Measurements from ENCODE around the gene CYP11A1.

Gene CYP11A1

GRCh38 chr15:74367296-74367854 lies at the start of gene CYP11A1:
Gene CYP11A1 (minus strand): TSS chr15:74367646. CDS start chr15:74367585, 61 bp downstream.
- DNase-seq (ENCODE audit: low read depth) = no peak

- DNase-seq (ENCODE audit: low read depth) = no peak
Measured at GRCh38 chr15:74417225-74417624, 49.8 kb upstream of the CYP11A1 start.

GRCh38 chr15:74415966-74416916 lies 48.8 kb upstream of the CYP11A1 start:
- no peak for DNase-seq (ENCODE audit: low read depth)

GRCh38 chr15:74414603-74415338 lies 47.3 kb upstream of the CYP11A1 start:
- DNase-seq (ENCODE audit: low read depth) = no peak

- DNase-seq (ENCODE audit: low read depth) = no peak
Measured at GRCh38 chr15:74414081-74414580, 46.7 kb upstream of the CYP11A1 start.

- DNase-seq (ENCODE audit: low read depth) = no peak
Measured at GRCh38 chr15:74413350-74414080, 46.1 kb upstream of the CYP11A1 start.

- DNase-seq (ENCODE audit: low read depth) = no peak
Measured at GRCh38 chr15:74412159-74412558, 44.7 kb upstream of the CYP11A1 start.

GRCh38 chr15:74411686-74412085 lies 44.2 kb upstream of the CYP11A1 start:
- no peak for DNase-seq (ENCODE audit: low read depth)

GRCh38 chr15:74410502-74410901 lies 43.1 kb upstream of the CYP11A1 start:
- DNase-seq (ENCODE audit: low read depth) = no peak

GRCh38 chr15:74409225-74409624 lies 41.8 kb upstream of the CYP11A1 start:
- no peak for DNase-seq (ENCODE audit: low read depth)

GRCh38 chr15:74408815-74409214 lies 41.4 kb upstream of the CYP11A1 start:
- no peak for DNase-seq (ENCODE audit: low read depth)

- DNase-seq (ENCODE audit: low read depth) = no peak
Measured at GRCh38 chr15:74408385-74408784, 40.9 kb upstream of the CYP11A1 start.

- no peak for DNase-seq (ENCODE audit: low read depth)
Measured at GRCh38 chr15:74406992-74407705, 39.7 kb upstream of the CYP11A1 start.

GRCh38 chr15:74406517-74406916 lies 39.1 kb upstream of the CYP11A1 start:
- no peak for DNase-seq (ENCODE audit: low read depth)

GRCh38 chr15:74405823-74406222 lies 38.4 kb upstream of the CYP11A1 start:
- no peak for DNase-seq (ENCODE audit: low read depth)

- no peak for DNase-seq (ENCODE audit: low read depth)
Measured at GRCh38 chr15:74403991-74404563, 36.6 kb upstream of the CYP11A1 start.

GRCh38 chr15:74403588-74403919 lies 36.1 kb upstream of the CYP11A1 start:
- no peak for DNase-seq (ENCODE audit: low read depth)

GRCh38 chr15:74402873-74403587 lies 35.6 kb upstream of the CYP11A1 start:
- no peak for DNase-seq (ENCODE audit: low read depth)

GRCh38 chr15:74402337-74402841 lies 34.9 kb upstream of the CYP11A1 start:
- DNase-seq (ENCODE audit: low read depth) = no peak

All from T-helper 22 cell (primary cell).